GM13977 (cell line): ENCODE data around the gene FNDC1.

Experiments used
- DNase-seq: peaks from one replicate; pipeline ENCODE4 v3.0.0; 2012; ENCODE audit warnings: low spot score
- CTCF ChIP-seq: IDR thresholded peaks from 2 replicates; pipeline ENCODE4 v1.5.1; 2012; ENCODE audit warnings: mild to moderate bottlenecking, control low read depth; ENCODE audit not compliant: insufficient read depth; ENCODE audit errors: extremely low read depth, missing control alignments
- in situ Hi-C: fragments of 300-500 bp; cut with MboI; formaldehyde crosslinking; loops from one replicate; pipeline ENCODE4 v1.12.0; 2022; ENCODE audit warnings: low sequenced_read_pairs, low pct_unique_long_range_greater_than_20kb, mixed read lengths, inconsistent platforms; ENCODE audit not compliant: unreplicated experiment

The FNDC1 gene

GRCh38 chr6:159204605-159205004 lies 35.4 kb downstream of the FNDC1 start:
- TF ChIP-seq CTCF, result no peak
- in situ Hi-C loops, result no loop called here
- DNase-seq, result no peak

- TF ChIP-seq CTCF, result no peak
- DNase-seq, result no peak
- in situ Hi-C loops, result no loop called here
These were observed 42.8 kb downstream of the FNDC1 start for GRCh38 chr6:159212028-159212427.

GRCh38 chr6:159212525-159213280 lies 43.5 kb downstream of the FNDC1 start:
- in situ Hi-C loops, result no loop called here
- DNase-seq, result no peak
- TF ChIP-seq CTCF, result no peak

GRCh38 chr6:159213405-159213804 lies 44.2 kb downstream of the FNDC1 start:
- TF ChIP-seq CTCF, result no peak
- in situ Hi-C loops, result no loop called here
- DNase-seq, result no peak

GRCh38 chr6:159214281-159214680 lies 45.1 kb downstream of the FNDC1 start:
- no peak for DNase-seq
- in situ Hi-C loops, result no loop called here
- no peak for TF ChIP-seq CTCF

GRCh38 chr6:159217595-159218275 lies 48.5 kb downstream of the FNDC1 start:
- TF ChIP-seq CTCF, result peak; percentile 57
- in situ Hi-C loops, result no loop called here

More at GRCh38 chr6:159217595-159218275, 48.5 kb downstream of the FNDC1 start:
- peak; percentile 70 for DNase-seq
